ENCODE results near the gene FTHL17.

DNA sequence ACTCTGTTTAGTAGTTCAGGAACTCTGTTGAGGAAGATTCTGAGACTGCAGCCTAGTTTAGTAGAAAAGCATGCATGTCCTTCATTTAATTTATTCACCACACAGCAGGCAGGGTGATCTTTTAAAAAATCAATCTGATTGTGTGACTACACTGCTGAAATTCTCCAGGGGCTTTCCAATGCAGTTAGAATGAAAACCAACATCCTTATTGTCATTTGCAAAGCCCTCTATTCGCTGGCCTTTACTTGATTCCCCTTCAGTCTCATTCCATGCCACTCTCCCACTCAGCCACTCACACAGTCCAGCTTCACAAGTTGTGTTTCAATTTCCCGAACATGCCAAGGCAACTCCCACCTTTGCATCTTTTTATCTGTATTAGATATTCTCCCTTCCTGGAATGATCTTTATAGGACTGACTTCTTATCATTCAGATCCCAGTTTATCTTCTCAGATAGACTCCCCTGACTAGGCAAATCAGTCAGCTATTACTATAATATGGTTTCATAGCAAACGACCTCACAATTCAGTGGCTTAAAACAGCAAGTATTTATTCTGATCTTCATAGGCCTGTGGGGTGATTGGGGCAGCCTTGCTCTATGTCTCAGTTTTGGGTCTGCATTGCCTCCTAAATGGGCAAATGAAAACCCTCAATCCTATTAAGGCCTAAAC is 21.3 kb upstream of the FTHL17 start:
- TF ChIP-seq POLR2A (IDR thresholded peaks at IDR 0.05) = no peak
- TF ChIP-seq, protein P1, sequence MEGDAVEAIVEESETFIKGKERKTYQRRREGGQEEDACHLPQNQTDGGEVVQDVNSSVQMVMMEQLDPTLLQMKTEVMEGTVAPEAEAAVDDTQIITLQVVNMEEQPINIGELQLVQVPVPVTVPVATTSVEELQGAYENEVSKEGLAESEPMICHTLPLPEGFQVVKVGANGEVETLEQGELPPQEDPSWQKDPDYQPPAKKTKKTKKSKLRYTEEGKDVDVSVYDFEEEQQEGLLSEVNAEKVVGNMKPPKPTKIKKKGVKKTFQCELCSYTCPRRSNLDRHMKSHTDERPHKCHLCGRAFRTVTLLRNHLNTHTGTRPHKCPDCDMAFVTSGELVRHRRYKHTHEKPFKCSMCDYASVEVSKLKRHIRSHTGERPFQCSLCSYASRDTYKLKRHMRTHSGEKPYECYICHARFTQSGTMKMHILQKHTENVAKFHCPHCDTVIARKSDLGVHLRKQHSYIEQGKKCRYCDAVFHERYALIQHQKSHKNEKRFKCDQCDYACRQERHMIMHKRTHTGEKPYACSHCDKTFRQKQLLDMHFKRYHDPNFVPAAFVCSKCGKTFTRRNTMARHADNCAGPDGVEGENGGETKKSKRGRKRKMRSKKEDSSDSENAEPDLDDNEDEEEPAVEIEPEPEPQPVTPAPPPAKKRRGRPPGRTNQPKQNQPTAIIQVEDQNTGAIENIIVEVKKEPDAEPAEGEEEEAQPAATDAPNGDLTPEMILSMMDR (IDR thresholded peaks at IDR 0.05) = no peak
